ENCODE measurements around the gene MRPS23.

Gene MRPS23

DNA sequence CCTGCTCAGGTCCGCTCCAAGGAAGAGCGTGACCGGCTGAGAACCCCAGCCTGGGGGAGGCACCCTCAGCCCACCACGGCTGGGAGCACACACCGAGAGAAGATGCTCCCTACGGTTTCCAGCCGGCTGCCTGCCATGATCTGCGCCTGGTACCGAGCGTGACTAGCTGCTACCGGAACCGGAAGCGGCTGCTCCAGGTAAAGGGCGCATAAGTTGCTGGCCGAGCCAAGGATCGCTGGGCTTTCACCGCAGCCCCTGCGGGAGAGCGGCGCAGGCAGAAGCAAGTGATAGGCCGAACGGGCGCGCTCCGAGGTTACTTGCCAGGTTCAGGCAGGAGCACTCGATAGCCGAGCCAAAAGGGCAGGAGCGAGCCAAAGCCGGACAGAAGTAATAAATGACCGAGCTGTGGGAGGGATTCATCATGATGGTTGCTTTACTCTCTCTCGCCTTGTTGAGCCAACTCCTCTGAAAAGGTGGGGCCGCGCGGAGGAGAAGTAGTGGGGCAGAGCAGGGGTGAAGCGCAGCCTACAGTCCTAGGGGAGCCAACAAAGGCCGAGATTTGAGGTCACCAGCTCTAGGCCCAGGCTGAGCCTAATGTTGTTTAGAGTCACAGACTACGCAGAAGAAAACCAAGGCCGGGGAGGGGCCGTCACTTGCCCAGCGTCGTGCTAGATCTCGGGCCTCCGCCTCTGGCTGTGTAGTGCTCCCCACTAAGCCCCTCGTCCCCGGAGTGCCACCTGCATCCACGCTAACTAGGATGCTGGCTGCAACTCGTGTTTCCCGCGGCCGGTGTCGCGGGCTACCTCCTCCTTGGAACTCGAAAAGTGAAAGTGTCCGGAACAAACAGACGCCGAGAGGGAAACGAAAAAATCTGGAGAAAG, at the start of gene MRPS23:
MRPS23 (minus strand) TSS at position 171 of the 881 bp plus-strand sequence; CDS start at position 137, 34 bp downstream.
- peak; percentile 93 for ATAC-seq

DNA sequence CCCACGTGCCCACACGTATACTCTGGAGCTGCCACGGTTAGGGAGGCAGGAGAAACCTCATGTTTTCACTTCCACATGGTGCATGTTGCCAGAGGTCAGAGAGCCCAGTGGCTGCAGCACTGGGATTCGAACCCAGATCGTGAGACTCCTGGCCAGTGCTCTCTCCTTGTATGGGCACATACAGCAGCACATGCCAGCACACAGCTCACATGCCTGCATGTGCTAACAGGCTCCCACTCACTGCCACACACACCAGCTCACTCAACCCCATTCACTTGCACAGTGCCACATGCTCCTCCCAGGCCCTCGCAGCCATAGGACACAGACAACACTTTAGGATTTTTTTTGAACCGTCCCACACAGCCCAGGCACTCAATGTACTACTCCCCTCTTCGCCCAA, 49.5 kb upstream of the MRPS23 start:
- ATAC-seq, result no peak

DNA sequence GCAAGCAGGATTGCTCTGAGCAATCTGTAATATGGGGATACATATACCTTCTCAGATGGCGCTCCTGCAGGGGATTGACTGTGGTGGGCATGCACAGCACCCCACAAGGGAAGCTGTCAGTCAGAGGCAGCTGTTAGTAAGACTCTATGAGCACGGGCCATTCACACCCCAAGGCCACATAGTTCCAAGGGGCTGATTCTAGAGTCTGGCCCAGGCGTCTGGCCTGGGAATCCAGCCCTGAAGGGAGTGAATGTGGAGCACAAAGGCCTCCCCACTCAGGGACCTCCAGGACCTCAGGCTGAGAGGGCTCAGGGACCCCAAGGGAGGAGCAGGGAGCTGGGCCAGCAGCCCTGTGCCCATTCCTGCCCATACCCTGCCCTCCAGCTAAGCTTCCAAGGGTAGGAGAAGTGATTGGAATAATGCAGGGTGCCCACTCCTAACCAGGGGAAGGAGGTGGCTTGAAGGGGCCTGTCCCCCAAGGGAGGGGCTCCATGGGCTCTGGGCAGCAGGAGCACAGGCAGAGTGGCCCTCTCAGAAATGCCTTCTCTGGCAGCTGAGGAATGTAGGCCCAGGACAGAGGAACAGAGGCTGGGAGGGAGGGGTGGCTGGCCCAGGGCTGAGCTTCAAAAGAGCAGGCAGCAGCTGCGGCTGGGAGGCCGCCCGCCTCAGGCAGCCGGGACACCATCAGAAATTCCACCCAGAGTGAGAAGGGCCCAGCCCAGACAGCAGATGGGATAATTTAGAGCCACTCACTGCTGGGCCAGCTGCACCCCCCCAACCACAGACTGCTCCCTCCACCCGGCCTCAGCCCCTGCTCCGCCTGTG, 48.9 kb upstream of the MRPS23 start:
- ATAC-seq, result no peak

DNA sequence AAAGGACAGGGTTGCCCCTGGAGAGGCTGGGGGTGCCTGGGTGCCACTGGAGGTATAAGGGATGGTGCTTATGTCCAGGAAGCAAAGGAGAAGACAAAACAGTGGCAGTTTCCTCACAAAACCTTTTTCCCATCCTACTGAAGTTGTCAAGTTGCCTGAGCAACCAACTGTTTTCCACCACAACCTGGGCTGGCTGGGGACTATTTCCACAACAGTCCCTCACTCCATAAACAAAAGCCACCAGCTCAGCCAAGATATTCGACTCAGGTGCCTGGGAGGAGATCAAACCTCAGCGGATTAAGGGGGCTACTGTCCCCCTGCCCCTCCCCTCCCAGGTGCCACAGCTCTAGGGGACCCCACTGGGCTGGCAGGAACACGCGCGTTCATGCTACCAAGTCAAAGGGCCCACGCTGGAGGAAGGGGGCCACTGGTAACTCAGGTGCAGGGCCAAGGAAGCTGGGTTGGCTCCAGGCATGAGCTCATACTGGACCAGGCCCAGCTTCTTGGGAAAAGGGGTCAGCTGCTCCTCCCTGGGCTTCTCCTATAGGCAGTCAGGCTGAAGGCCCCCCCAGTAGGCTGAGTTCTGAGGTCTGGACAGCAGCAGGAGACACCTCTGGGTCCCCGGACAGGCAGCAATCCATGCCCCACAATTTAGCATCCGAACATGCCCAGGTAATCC, 45.7 kb upstream of the MRPS23 start:
- no peak for ATAC-seq

DNA sequence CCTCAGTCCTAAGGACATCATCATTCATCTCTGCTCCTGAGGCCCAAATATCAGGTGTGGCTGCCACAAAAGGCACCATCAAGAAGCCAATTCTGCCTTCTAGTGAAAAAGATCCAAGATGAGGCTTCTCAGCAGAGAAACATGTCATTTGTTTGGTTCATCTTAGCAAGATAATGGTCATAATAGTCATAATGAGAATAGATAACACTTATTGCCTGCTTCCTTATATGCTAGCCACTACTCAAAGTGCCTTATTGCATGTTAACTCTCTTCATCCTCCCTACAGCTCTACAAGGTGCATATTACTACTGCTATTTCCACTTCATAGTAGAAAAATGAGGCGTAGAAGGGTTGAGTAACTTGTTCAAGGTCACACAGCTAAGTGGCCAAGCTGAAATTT, 45.0 kb upstream of the MRPS23 start:
- ATAC-seq, result no peak

DNA sequence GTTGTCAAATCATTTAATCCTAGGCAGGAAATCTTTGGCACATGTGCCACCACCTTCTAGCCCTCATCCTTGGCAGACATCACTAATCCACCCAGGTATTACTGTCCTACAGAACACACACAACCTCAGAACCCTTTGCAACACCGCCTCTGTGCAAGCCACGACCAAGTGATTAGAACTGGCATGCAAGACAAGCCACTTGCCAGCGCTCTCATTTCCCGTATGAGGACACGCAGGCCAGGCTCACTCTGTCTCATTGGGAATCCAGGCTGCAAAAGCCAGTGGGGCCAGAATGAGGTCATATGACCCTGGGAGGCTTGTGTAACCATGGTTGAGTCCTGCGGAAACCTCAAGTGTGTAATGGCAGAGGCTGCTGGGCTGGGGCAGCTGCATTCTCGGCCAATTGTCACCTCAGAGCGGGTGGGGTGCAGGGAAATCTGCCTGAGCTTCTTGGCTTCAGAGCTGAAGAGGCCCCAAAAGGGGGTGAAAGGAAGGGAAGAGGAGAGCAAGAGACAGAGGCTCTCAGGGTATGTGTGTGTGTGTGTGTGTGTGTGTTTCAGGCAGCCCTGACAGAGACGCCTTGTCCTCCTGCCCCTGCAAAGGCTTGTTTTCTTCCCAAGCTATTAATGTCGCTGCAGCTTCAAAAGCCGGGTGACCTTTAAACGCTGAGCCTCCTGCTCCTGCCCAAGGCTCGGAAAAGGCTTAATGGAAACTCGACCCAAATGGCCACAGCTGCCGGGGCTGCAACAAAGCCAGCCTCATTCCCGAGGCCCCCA, 43.2 kb upstream of the MRPS23 start:
- ATAC-seq, result no peak

DNA sequence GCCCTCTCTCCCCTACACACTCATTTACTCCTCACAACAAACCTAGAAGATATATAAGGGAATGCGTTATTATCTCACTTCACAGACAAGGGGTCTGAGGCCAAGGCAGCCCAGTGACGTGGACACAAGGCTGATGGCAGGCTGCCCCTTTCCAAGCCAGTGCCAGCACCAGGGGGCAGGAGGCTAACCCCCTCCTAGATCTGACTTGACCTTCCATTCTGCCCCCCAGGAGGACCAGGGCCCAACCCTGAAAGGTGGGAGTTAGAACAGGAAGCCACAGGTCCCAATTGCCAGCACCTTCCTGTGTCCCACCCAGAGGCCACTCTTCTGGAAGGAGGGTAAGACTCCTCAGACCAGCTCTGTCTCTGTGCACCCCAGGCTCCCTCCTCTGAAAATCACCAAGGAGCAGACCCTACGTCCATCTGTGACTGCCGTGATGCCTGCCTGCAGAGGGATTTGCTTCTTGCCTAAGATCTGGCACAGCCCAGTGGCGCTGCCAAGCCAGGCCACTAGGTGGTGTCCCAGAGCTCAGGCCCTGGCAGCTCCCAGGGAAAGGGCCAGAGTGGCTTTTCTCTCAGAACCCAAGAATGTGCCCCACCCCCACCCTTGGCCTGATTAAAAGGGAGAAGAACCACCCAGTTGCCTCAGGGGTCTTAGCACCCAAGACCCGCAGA, 42.4 kb upstream of the MRPS23 start:
- ATAC-seq, result peak; percentile 76 to 84

DNA sequence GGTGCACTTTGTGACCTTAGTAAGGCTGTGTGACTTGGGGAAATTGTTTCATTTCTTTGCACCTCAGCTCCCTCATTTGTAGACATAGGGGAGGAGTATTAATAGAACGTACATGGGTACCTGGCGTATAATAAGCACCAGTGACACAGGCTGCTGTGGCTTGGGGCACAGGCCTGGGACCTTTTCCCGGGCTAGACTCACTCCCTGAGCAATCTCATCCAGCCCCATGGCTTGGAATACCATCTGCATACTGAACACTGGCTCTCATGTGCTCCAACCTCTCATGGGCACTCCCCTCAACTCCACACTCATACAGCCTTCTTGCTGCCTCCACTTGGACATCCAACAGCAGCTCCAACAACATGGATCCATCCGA, 41.0 kb upstream of the MRPS23 start:
- ATAC-seq, result no peak

DNA sequence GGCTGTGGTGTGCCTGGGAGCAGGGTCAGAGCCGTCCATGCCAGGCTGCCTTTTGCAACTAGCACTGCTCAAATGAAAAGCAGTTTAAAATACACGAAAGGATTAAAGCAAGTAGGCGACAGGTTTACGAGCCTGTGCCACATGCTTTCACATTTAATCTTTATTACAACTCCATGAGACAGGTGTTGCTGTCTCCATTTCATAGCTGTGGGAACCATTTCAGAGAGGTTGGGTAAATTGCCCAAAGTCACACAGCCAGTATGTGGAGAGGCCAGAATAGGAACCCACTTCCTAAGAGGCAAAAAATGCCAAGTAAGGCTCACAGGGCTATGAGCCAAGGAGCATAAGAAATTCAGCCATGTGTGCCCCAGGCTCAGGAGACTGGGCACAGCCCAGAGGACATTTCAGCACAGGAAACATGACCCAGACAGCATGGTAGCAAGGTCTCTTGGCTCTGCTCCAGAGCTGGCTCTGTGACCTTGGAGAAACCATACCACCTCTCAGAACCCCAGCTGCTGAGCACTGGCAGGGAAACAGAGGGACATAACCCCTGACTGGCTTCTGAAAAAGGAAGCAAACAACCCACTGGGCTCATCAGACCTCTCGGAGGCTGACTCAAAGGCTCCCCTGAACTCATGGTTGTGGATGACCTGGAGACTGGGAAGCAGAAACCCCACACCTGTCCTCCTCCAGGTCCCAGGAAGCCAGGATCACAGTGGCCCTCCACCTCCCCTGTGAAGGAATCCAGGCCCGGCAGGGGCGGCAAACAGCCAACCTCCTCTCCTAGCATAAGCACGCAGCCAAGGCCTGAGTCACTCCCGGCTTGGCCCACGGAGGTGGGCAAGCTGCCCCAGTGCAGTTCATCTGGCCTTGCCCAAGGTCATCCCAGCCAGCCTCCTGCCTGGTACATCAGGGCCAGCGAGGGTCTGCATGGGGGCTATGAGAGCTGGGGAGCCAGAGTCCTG, 40.3 kb upstream of the MRPS23 start:
- no peak for ATAC-seq

DNA sequence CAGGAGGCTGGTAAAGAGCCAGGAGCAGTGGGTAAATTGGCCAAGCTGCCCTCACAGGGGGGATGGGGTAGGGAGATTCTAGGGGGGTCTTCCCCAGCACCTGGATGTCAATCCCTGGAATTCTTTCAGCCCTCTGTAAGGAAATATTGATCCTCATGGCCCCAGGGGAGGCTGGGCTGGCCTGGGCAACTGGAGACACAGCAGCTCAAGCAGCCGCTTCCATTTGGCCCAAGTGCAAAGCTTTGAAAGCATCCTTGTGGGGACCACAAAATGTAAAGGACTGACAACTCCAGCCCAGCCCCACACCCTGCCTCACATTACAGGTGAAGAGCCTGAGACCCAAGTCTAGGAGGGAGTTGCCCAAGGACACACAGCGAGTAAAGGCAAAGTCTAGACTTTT, 39.4 kb upstream of the MRPS23 start:
- ATAC-seq, result no peak

DNA sequence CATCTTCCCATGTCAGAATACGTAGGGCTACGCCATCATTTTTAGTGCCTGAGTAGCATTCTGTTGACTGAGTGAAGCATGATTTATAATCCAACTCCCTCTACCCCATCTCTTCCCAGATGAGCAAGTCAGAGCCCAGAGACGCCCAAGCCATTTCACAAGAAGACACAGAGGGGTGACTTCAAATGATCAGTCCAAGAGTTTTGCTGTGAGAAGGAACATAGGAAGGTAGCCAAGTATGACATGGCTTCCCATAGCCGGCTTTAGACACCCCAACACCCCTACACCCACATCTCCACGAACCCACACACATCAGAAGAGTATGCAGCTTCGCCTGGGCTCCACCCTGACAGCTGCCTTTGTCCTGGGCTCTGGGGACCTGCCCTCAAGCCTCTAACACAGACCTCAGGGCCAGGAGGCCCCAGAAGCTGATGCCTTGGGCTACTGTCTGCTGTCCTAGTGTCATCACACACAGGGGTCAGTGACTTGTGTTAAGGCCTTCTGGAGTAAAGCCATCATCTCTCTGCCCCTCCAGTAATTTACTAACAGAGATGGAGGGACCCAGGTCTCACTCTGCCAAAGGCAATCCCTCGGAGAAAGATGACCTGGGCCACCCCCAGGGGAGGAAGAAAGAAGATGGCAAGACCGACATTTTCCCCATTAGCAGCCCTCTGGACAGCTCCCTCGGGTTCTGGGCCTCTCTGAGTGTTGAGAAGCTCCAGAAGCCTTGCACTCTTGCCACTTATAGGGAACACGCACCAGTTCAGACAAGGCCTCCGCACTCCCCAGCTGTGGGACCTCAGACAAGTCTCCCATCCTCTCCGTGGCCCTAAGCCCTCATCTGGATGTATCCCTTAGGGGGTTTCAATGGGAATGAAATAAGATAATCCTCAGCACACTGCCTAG, 38.7 kb upstream of the MRPS23 start:
- no peak for ATAC-seq

DNA sequence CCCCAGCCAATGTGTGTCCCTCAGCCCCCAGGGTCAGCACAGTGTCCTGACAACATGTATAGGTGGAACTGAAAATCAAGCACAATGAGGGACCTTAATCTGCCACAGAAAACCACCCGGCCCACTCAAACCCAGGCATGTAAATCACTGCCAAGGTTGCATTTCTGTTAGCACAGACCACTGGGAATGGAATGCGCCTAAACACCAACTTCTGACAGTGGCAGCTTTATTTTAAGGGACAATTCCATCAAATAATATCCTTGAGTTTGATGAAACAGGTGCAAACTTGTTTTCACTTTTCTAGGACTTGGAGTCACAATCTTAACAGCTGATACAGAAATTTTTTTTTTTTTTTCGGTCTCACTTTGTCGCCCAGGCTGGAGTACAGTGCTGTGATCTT, 37.3 kb upstream of the MRPS23 start:
- no peak for ATAC-seq

DNA sequence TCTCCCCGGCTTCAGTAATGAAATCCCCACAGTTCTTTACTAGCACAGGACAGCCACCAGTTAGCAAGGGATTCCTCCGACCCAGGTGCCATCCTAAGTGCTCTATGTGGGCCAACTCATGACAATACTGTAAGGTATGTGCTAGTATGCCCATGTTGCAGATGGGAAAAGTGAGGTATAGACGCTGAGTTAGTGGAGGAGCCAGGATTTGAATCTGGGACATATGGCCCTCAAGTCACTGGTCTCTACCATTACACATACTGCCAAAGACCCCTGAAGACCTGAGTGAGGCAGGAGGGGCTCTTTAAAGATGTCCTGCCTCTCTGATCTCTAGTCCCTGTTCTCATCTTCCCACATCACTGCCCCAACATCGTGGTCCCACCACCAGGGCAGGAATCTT, 36.2 kb upstream of the MRPS23 start:
- no peak for ATAC-seq

DNA sequence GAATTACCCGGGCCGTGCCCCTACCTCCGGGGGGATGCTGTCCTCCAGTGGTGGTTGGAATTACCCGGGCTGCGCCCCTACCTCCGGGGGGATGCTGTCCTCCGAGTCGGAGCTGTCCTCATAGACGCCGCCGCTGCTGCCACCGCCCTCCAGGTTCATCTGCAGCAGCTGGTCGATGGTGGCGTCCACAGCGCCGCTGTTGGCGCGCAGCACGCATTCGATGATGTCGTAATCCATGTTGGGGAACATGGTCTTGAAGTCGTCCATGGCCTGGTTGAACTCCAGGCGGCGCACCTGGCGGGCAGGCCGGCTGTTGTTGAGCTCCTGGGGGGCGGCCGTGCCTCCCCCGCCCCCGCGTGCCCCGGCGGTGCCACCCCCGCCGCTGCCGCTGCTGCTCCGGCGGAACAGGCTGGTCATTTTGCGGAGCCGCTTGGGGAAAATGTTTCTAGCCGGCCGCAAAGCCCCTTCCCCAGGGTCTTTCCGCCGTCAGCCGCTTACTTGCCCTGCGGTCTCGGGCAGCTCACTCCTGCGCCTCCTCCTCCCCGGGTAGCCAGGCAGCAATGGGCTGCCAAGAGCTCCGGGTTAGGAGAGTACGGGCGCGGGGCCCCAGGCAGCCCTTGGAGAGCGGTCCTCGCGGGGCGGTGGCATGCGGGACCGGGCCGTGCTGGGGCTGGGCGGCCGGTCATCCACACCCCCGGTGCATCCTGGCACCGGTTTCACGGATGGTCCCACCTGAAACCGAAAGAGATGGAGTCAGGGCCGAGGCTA, 35.5 kb upstream of the MRPS23 start:
- ATAC-seq, result no peak

DNA sequence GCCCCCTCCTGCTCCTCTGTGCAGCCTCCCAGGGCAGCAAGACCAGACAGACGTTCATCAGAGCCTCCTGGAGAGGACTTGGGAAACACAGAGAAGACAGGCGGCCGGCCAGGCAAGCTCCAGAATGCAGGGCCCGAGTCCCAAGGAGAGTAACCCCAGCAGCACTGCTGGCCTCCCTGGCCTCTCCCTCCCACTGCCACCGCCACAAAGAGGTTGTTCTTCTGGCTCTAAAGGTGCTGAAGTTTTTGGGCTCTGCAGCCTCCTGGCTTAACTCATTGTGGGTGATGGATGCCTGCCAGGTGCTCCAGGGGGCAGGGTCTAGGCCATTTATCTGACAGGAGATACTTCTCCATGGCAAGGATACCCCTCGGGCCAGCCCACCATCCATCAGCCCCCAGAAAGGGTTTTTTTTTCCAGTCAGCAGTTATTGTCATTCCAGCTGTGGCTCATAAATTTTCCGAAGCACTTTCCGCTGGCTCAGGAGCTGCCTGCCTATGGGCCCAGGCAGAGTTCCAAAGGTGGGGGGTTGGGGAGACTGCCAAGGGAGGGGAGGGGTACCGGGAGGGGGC, 32.0 kb upstream of the MRPS23 start:
- ATAC-seq, result no peak

DNA sequence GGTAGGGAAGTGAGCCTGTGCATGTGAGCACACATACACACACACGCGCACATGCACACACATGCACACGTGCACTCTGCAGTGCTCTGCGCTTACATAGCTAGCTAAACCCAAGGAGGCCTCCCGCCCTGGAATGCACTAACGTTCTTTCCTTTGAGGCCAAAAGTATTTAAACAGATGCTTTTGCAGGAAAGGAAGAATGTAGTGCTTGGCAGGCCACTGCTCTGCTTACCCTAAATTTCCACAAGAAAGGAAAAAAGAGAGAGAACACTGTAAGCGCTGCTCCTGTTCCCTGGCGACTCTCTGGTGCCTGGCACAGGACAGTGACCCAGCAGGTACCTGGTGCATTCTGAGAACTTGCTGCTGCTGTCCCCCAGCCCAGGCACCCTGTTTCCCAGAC, 31.3 kb upstream of the MRPS23 start:
- no peak for ATAC-seq

DNA sequence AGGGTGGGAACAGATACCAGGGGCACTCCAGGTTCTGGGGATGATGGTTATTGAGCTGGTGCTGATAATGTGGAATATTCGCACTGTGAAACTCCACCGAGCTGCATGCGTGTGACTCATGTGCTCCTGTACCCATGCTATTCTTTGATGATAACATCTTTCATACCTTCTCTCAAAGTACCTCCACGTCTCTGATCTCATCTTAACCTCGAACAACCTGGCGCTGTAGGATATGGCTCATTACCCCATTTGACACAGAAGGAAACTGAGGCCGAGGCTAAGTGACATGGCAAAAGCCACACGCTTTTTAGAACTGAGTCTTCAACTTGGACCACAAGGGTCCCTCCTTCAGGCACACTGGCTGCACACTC, 30.2 kb upstream of the MRPS23 start:
- ATAC-seq, result peak; percentile 86 to 89

DNA sequence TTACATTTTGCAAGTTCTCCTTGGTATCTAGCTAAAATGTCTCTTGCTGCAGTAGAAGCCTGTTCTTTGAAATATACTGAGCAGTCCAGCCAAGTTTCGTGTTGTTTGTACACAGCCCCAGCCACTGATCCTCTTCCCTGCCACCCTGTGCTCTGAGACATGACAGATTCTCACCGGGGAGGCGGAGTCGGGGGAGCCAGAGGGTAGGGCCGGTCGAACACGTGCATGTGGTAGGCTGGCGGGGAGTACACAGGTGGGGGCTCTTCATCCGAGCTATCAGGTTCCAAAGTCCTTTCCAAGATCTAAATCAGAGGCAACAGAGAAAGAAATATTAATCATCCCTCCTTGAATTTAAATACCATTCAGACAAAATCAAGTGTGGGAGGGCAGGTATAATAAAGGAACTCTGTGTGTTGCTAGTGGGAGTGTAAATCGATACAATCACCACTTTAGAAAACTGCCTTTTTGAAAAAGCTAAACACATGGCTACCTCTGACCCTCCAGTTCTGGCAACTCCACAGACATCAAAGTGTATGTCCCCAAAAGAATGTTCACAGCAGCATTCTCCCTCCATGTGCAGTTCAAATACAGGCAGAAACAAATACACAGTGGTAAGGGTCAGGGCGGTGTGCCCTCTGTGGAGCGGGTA, 29.7 kb upstream of the MRPS23 start:
- ATAC-seq, result no peak
